ENCODE results near the gene RBM33. TPM values are rescaled to one million over a fixed set of nuclear protein-coding genes. Genes with fewer than 3 reads are reported as not detected.
A peak's percentile ranks its signal among the peaks of the same experiment; 100 is the strongest.

The RBM33 gene
- total and polyA plus RNA-seq, 2 of the 13 experiments (the other 11 are each of a cell fraction or from before 2014, with no cell fraction given), result 12.4 to 28.9 TPM

DNA sequence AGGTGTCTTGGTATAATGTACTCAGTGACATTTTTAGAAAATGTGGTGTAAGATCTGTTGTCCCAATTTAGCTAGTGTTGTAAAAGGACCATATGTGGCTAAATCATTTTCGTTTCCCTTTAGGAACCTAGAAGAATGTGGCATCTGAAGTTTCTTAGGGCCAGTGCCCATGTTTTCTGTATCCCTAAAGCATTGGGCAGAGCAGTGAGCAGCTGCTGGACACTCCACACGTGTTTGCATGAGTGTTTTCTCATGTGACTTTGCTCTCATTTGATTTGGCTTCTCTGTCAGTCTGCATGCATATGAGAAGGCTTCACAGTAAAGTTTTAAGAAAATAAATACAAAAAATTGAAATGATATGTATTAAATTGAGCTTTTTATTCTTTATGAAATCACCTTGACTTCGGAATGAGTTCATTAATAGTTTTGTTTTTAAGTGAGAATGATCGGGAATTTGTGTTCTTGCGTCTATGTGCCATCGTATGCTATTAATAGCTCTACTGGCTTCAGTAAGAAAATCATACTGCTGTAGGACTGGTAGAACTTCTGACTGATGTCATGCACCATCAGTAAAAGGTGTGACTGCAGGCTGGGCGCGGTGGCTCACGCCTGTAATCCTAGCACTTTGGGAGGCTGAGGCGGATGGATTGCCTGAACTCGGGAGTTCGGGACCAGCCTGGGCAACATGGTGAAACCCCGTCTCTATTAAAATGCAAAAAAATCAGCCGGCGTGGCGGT, 61.3 kb downstream of the RBM33 start (continued):
- TF ChIP-seq SALL1 (CRISPR knock-in tag; IDR thresholded peaks at IDR 0.05), result no peak

DNA sequence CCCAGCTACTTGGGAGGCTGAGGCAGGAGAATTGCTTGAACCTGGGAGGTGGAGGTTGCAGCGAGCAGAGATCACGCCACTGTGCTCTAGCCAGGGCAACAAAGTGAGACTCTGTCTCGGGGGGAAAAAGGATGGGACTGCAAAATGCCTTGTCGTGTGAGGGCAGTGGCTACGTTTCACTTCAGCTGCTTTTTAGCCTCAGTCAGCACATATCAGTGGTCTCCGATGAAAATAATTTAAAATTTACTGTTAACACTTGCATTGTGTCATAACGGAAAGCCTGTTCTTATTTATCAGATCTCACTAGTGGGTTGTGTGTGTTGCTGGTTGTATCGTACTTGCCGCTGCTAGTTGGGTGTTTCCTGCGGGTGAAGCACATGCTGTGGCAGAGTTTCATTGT, 61.9 kb downstream of the RBM33 start:
- WGBS (ENCODE audit: low lambda C conversion rate), result 94% methylated on average over 10 of the region's 10 CpGs
- H3K27me3 ChIP-seq (ENCODE audit: control insufficient read depth in 1 of 2, insufficient read depth in 2 of 2, low read length in 2 of 2), result no peaks in the 10 kb centered on the region
- H3K9ac ChIP-seq (ENCODE audit: insufficient read depth, low read depth, low read length), result no peak overlapping the region
- H3K4me2 ChIP-seq (ENCODE audit: low read depth, low read length), result no peak overlapping the region
- no peak overlapping the region for H3K4me3 ChIP-seq (replicated peaks in 1 of 3; ENCODE audit: insufficient read depth in 1 of 3, low read depth in 2 of 3, low read length in 3 of 3)
- ChIA-PET POLR2A (interaction anchor here (1.2 kb wide), 1 partner anchor 62 kb away, joined by 3 read pairs; the partner anchor contains the start of gene RBM33), CTCF (ENCODE audit: low intra/inter-chr PET ratio, low total read pairs) (no interaction called here)
- no TSS peak for BruUV-seq (replicated peaks)
- ATAC-seq (no peak), FAIRE-seq (no peak), DNase-seq (ENCODE audit: low spot score) (no peak)
- peaks cover 28 to 96% of the 10 kb centered on the region in 2 experiments for H3K36me3 ChIP-seq (replicated peaks in 1 of 2; ENCODE audit: control insufficient read depth in 1 of 2, insufficient read depth in 2 of 2, low read length in 2 of 2)
- intact Hi-C loops (cut with micrococcal nuclease; ENCODE audit: unreplicated experiment) (no loop called here), in situ Hi-C loops (cut with HindIII; ENCODE audit: extremely low pct_ligation_motif_present, low pct_unique_long_range_greater_than_20kb) (no loop called here)
- H2AFZ ChIP-seq (ENCODE audit: low read length), result no peak overlapping the region
- peaks cover 16% of the 10 kb centered on the region for H3K79me2 ChIP-seq (ENCODE audit: insufficient read depth, low read length)
- TF ChIP-seq SNAI1 (CRISPR knock-in tag; IDR thresholded peaks at IDR 0.05; ENCODE audit: borderline replicate concordance), result no peak
- TF ChIP-seq, protein P1, sequence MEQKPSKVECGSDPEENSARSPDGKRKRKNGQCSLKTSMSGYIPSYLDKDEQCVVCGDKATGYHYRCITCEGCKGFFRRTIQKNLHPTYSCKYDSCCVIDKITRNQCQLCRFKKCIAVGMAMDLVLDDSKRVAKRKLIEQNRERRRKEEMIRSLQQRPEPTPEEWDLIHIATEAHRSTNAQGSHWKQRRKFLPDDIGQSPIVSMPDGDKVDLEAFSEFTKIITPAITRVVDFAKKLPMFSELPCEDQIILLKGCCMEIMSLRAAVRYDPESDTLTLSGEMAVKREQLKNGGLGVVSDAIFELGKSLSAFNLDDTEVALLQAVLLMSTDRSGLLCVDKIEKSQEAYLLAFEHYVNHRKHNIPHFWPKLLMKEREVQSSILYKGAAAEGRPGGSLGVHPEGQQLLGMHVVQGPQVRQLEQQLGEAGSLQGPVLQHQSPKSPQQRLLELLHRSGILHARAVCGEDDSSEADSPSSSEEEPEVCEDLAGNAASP (CRISPR knock-in tag; IDR thresholded peaks at IDR 0.05; ENCODE audit: borderline replicate concordance), result no peak
- TF ChIP-seq MAFF (IDR thresholded peaks at IDR 0.05; ENCODE audit: low read depth, low read length), result peak; percentile 59; the same call in 1 of the 2 replicates
- TF ChIP-seq ZFP37 (CRISPR knock-in tag; IDR thresholded peaks at IDR 0.05; ENCODE audit: borderline replicate concordance), result no peak
- TF ChIP-seq, protein P2, sequence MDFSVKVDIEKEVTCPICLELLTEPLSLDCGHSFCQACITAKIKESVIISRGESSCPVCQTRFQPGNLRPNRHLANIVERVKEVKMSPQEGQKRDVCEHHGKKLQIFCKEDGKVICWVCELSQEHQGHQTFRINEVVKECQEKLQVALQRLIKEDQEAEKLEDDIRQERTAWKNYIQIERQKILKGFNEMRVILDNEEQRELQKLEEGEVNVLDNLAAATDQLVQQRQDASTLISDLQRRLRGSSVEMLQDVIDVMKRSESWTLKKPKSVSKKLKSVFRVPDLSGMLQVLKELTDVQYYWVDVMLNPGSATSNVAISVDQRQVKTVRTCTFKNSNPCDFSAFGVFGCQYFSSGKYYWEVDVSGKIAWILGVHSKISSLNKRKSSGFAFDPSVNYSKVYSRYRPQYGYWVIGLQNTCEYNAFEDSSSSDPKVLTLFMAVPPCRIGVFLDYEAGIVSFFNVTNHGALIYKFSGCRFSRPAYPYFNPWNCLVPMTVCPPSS (IDR thresholded peaks at IDR 0.05), result no peak
- no peak for TF ChIP-seq BHLHE40 (IDR thresholded peaks at IDR 0.05; ENCODE audit: low read length)
- TF ChIP-seq PHF21A (CRISPR knock-in tag; IDR thresholded peaks at IDR 0.05), result no peak
- peak in 1 of 2 experiments; percentile 74; a peak in 3 of 4 replicates for TF ChIP-seq MAFK (conservative IDR thresholded peaks at IDR 0.05 in 1 of 2, IDR thresholded peaks at IDR 0.05 in 1 of 2; ENCODE audit: low read length in 2 of 2)
- TF ChIP-seq, protein P3, sequence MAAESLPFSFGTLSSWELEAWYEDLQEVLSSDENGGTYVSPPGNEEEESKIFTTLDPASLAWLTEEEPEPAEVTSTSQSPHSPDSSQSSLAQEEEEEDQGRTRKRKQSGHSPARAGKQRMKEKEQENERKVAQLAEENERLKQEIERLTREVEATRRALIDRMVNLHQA (CRISPR knock-in tag; IDR thresholded peaks at IDR 0.05), result no peak
- no peak for TF ChIP-seq MXI1 (IDR thresholded peaks at IDR 0.05; ENCODE audit: borderline replicate concordance, low read depth, low read length)
- TF ChIP-seq ZSCAN29 (CRISPR knock-in tag; conservative IDR thresholded peaks at IDR 0.05), result no peak
- no peak for TF ChIP-seq NCOA2 (CRISPR knock-in tag; IDR thresholded peaks at IDR 0.05)
- TF ChIP-seq SMARCE1 (IDR thresholded peaks at IDR 0.05; ENCODE audit: borderline replicate concordance), result no peak
- no peak for TF ChIP-seq MLLT10 (CRISPR knock-in tag; IDR thresholded peaks at IDR 0.05)
- no peak for TF ChIP-seq SNAPC2 (CRISPR knock-in tag; IDR thresholded peaks at IDR 0.05)
- TF ChIP-seq GABPB1 (CRISPR knock-in tag; IDR thresholded peaks at IDR 0.05), result no peak
- no peak overlapping the region for H3K27ac ChIP-seq (ENCODE audit: extremely low read length, insufficient read depth, low read length)
- H3K4me1 ChIP-seq (ENCODE audit: insufficient read depth, low read length), result no peaks in the 10 kb centered on the region
- peaks cover 3% of the 10 kb centered on the region for H4K20me1 ChIP-seq (ENCODE audit: insufficient read depth, low read length)
- no peaks in the 10 kb centered on the region for H3K9me3 ChIP-seq (ENCODE audit: low read length)
